HG02571 (cell line): ENCODE measurements around the gene BRINP3.
"Not testable (repeated sequence)": the region's sequence is repeated elsewhere in the genome, so short reads cannot be mapped to it uniquely, and the experiment has no call there.

Source experiments
- ATAC-seq: cut with Tn5 transposase; IDR thresholded peaks from one replicate; pipeline ENCODE4 v1.9.1; 2021; ENCODE audit warnings: mild to moderate bottlenecking, moderate library complexity; ENCODE audit not compliant: unreplicated experiment

Gene BRINP3

DNA sequence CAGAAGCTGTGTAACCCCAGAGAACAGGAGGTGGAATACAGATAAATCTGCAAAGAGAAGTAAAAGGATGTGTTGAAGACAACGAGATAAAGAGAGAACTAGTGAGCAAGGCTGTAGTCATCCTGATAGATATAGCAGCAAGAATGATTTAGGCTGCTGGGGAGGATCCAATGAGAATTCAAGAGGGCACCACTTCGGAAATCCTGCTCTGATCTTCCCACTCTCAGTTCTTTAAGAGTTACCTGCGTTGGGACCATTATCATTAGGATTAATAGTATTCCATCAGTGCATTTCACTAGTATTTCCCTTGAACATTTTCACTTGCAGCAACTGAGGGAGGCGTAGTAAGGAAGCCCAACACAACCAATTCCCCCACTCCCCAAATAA is at the start of gene BRINP3:
Gene BRINP3, minus strand, starts transcription at position 103 of the 387 bp plus-strand sequence.
- no peak for ATAC-seq

GRCh38 chr1:190511554-190511953 is 33.9 kb upstream of the BRINP3 start:
- no peak for ATAC-seq

- ATAC-seq, result no peak
Observed at GRCh38 chr1:190507357-190507756, 29.7 kb upstream of the BRINP3 start.

DNA sequence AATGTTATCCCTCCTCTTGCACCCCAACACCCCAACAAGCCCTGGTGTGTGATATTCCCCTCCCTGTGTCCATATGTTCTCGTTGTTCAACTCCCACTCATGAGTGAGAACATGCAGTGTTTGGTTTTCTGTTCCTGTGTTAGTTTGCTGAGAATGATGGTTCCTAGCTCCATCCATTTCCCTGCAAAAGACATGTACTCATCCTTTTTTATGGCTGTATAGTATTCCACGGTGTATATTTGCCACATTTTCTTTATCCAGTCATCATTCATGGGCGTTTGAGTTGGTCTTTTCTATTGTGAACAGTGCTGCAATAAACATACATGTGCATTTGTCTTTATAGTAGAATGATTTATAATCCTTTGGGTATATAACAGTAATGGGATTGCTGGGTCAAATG is 26.9 kb upstream of the BRINP3 start:
- not testable (repeated sequence) for ATAC-seq

- ATAC-seq, result no peak
Observed at GRCh38 chr1:190497565-190497964, 19.9 kb upstream of the BRINP3 start.

DNA sequence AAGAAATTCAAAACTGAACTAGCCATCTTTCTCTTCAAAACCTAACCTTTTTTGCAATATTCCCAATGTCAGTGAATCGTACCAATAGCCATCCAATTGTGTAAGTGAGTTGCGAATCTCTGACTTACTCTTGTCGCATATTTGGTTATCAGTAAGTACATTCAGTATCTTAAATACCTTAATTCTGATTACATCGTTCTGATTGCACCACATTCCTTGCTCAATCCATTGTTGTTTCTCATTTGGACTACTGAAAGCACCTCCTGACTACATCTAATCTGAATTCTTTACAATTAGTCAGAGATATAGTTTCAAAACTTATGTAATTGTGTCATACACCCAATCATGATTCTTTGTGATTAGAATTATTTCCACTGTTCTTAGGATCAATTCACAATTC is 16.8 kb upstream of the BRINP3 start:
- ATAC-seq, result no peak

DNA sequence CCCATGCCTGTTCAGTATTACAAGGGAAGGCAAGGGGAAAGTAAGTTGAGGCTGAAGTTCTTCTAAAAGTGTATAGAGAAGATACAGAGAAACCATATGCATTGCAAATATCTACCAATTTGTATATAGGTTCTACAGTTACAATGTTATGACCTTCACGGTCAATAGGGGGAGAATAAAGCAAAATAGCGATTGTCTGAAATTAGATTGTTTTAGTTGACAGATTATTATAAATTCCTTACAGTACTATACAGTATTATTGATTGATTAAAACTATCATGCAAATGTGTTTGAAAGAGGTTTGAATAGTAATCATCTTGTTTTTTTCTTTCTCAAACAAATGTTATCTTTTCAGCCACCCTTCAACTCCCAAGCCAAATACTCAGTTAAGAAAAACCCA is 13.7 kb upstream of the BRINP3 start:
- no peak for ATAC-seq

DNA sequence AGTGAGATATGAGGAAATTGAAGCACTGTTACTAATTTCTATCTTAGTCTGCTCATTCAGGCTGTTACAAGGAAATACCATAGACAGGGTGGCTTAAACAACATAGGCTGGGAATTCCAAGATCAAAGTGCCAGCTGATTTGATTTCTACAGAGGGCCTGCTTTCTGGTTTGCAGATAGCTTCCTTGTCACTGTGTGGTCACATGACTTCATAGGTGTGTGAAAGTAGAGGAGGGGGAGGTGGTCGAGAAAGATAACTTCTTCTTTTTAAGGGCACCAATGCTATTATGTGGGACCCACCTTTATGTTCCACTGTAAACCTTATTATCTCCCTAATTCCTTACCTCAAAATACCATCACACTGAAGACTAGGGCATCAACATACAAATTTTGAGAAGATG is 6.4 kb upstream of the BRINP3 start:
- no peak for ATAC-seq

DNA sequence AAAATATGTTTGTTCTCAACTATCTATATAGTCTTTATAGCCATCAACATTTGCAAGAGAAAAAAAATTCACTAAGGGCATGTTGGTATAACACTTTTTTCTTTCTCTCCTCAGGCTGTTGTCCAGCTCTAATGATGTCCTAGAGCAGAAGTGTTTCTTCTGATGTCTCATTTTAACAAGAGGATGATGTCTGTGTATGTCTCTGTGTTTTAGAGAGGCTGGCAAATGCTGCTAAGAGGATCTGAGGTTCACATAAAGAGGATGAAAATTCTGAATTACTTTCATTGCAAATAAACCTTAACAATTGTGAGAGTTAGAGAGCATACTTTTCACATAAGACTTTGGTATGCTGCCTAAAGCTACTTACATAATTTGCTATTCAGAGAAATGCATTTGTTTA is 2.6 kb upstream of the BRINP3 start:
- ATAC-seq, result no peak

DNA sequence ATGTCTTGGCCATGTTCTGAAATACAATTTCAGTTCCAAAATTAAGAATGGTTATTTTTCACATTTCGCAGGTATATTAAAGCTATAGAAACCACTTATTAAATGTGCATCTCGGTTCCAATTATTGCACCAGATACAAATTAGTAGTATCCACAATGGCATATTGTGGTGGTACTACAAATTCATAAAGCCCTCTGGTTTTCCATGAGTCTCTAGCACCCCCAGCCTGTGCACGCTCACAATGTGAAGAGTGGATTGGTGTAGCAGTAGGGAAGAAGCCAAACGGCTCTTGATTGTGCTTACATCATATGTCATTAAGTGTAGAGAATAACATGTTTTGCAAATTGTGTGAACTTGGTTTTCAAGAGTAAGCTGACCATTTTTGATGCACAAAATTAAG is 1.9 kb upstream of the BRINP3 start:
- no peak for ATAC-seq

GRCh38 chr1:190479050-190479397 is 1.4 kb upstream of the BRINP3 start:
- no peak for ATAC-seq

DNA sequence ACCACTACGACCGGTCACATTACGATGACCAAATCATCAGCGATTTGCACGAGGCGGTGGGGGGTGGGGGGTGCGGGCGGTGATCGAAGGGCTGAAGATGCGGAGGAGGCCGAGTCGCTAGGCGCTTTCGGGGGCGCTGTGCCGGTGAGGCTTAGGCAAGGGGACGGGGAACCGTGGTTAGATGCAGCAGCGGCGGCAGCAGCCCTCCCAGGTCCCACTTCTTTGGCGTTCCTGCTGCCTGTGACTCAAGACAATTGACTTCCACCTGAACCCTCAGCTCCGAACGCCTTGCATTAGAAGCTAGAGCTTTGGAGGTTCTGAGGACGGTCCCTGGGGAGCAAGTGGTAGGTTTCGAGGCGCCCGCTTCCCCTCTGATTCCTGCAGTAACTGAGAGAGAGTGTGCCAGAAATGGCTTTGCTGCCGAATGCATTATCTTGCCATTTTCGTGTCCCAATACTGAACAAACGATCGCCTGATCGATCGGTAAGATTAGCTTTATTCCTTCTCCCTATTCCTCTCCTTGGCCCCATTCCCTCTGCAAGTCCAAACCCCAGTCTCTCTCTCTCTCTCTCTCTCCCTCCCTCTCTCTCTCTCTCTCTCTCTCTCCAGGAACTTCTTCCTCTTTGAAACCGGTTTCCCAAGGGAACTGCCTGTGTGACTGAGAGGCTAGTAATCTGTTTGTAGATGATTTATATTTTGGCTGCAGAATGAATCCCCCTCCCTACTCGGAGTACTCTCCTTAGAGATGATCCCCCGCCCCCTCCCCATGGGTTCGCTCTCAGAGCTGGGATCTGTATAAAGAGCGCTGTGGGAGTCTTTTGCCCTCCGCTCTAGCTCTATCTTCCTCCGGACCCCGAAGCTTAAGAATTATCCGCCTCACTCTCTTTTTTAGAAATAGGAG is 735 bp upstream of the BRINP3 start:
- no peak for ATAC-seq

DNA sequence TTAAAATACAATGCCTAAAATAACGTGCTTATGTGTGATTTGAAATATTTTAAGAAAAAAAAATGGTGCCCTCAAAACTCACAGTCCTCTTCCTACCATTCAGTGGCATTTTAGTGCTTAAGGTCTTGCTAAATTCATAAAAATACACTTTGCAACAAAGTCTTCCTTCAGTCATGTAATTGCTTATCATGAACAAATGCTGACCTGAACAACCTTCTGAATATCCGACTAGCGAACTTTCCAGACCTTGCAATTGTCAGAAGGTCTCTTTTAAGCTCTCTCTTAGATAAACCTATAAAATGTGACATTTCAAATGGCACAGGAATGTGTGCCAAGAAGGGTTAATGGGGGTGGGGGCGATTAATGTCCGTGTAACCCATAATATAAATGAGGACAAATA is 858 bp downstream of the BRINP3 start:
- ATAC-seq, result no peak

DNA sequence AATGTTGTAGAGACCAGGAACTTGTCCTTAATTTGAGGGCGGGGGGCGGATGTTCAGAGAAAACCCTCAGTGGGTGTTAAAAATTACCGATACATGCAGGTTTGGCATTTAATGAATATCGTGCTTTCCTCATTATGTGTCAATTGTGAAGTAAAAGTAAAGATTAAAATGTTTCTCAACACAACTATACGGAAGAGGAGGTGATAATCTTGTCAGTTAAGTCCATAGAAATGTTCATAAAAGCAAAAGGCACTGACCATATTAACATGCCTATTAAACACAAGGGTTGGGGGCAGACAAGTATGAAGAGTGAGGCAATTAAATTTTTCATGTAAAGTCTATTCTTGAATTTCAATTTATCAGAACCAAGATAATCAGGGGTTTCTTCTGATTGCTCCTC is 1.3 kb downstream of the BRINP3 start:
- no peak for ATAC-seq

GRCh38 chr1:190475421-190476141 is 2.1 kb downstream of the BRINP3 start:
- ATAC-seq, result no peak

DNA sequence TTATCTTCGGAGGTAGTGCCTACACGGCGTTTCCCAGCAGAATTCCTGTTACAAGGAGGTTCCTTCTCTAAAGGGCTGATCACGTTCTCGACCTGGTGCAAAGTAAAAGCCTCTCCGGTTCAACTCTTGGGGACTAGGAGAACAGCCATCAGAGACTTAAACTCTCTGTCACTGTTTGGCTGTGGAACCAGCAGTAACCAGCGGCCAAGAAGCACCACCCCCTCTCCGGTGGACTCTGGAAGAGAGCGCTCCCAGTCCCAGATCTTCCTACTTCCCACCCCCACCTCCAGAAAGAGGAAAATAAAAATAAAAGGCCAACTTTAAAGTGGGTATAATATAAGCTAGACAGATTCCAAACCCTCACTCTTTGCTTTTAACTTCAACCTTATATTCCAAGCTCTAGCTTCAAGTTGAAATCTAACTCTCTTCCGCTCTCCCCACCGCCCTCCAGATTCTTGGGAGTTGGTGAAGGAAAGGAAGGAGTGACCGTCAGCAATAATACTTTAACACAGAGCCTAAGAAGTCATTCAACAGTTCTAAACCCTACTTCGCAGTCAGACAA is 2.9 kb downstream of the BRINP3 start:
- no peak for ATAC-seq

- no peak for ATAC-seq
Observed at GRCh38 chr1:190474010-190474409, 3.7 kb downstream of the BRINP3 start.

DNA sequence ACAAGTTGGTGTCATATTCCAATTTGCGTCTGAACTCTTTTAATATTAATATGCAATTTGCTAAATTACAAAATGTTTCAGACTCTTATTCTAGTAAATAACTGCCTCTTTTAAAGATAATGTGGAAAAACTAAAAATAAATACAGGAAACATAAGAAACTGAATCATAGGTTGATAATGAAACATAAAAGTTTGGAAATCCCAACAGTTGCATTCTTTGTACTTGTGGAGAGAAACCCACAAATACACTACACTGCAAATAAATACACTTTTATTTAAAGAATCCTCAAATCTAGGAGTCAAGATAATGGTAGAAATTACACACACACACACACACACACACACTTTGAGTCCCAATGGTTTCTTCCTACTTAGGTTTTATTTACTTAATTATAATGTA is 5.2 kb downstream of the BRINP3 start:
- ATAC-seq, result no peak

GRCh38 chr1:190472042-190472441 is 5.6 kb downstream of the BRINP3 start:
- no peak for ATAC-seq

DNA sequence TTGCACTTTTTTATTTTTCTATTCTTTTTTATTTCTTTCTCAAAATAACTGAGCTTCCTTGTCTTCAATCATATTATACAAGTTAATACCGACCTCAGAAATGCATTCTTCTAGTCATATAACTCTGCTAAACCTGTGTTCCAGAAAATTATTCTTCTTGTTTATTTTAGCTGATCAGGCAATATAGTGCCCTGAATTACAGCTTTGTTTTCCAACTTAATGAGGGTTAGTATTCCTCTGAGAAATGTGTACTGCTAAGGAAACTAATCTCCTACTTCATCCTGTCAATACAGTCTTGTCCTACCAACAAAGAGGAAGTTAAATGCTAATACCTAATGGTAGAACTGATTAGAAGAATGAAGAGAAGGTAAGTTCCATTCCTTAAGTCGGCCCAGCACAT is 13.0 kb downstream of the BRINP3 start:
- no peak for ATAC-seq

- ATAC-seq, result no peak
Observed at GRCh38 chr1:190456129-190456528, 21.5 kb downstream of the BRINP3 start.

GRCh38 chr1:190455631-190456030 is 22.0 kb downstream of the BRINP3 start:
- no peak for ATAC-seq
